NCI-H748 treated with DMSO at 0.1 percent for 48 hours (cell line): ENCODE measurements around the gene ZAR1L.
A peak's percentile ranks its signal among the peaks of the same experiment; 100 is the strongest.

Experiments used
- DNase-seq: peaks from one replicate; lab custom pipeline; 2025; lab: John Stamatoyannopoulos, UW

The ZAR1L gene

GRCh38 chr13:32300920-32301319, 14.2 kb downstream of the ZAR1L start:
- no peak for DNase-seq

DNA sequence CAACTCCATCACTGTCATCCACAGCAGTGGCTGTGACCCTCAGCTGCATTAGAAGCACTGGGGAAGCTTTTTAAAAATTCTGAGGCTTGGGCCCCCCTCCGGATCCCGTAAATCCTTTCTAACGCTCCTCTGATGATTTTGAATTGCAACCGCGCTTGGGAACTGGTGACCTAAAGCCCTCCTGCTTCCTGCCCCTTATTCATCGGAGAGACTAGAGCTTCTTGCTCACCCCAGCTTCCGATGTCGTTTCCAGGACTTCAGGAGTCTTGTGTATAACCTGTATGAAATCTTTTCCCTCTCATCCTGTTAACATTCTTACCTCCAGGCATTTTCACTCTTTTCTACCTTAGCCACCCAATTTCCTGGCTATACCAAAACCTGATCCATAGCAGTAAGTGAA, 14.8 kb downstream of the ZAR1L start:
- DNase-seq = no peak

GRCh38 chr13:32299893-32300292, 15.3 kb downstream of the ZAR1L start:
- DNase-seq = no peak

GRCh38 chr13:32298695-32299094, 16.5 kb downstream of the ZAR1L start:
- no peak for DNase-seq

DNA sequence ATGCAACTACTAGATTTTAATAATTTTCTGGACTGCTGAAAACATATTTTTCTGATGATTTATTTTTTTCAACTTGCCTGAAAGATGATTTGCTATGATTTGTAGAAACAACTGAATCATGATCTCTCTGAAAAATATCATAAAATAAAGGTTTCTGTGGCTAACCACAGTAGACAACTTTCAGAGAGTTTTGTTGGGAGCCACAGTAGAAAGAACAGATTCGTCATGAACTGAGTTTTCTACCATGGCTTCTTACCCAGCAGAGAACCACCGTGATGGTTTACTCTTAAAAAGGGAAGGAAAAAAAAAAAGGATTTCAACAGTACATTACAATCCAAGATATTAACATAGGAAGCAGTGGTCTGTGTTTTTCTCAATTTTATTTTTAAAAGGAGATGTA, 18.0 kb downstream of the ZAR1L start:
- DNase-seq = no peak

DNA sequence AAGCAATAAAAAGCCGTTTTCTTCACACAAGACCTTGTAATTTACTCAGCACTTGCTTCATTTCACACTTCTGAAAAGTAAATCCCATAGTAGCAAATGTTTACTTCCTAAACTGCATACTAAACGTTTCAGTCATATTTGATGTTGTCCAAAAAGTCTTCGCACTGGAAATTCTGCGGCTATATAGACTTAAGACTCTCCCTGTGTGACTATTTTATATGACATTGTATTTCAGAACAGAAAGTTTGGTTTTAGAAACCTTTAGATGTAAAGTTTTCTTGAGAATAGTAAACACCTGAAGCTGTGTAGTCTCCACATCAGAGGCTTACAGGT, 29.6 kb downstream of the ZAR1L start:
- DNase-seq = no peak

DNA sequence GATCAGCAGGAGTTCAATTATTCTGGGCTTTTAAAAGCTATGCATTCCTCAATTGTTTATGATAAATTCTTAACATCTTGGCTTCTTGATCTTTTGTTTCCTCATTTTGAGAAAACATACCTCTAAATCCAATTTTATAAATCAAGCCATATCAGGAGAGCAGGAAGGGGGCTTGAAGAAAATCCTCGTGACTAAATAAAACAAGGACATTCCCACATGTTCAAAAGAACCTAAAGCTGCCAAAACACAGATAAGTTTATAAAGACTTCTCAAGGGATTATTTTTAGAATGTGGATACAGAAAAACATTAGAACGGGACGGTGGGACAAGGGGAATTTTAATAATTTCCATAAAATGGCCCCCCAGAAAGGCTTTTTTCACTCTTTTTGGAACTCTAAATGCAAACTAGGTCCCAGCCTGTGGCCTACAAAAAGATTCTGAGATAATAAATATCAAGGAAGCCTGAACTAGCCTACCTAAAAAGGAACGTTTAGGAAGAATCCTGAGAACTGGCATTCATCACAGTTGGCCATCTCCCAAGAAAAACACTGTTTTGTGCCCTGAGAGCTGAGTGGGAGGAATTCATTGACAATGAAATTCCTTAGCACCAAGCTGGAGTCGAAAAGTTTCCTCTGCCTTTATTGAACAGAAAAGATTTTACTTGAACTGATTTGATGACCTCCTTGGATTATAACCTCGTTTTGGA, 30.1 kb downstream of the ZAR1L start:
- DNase-seq = no peak

DNA sequence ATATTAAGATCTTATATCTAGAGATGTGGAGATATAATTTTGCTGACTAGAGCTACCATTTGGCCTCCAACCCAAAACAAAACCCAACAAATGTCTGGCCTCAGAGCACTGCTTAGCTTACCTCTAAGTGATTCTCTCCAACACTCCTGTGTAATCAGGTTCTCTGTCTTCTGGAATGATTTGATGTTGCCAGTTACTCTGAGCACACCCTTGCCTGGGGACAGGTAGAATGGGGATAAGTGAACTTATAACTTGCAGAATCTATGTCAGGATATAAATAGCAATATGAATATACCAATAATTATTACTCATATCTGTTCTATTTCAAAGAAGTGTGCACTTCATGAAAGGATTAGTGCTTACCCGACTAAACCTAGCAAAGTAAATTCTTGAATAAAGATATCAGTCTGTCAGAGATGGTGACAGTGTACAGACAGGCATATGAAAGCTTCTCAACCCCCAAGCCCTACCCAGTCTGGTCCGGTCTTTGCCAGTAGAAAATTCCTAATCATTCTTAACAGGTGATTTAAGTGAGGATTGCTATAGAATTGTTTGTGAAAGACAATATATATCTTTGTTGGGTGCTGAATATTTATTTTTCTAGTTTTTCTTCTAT, 33.0 kb downstream of the ZAR1L start:
- DNase-seq = no peak

- no peak for DNase-seq
Observed at GRCh38 chr13:32281096-32281495, 34.1 kb downstream of the ZAR1L start.

DNA sequence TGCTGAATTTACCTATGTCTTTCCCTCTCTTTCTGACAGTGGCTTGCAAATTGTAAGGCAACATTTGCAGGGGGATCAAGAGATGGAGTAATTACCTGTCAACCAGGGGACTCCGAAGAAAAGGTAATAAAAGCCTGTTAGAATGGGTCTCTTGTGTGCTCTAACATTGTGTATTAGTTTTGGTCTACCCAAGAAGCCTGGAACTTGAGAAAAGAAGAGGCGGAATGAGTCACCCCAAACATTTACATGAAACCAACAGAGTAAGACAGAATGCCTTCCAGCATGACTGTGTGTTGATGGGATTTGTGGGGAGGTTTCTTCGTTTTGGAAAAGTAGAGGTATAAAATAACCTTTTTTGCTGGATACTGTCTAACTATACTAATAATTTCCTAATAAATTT, 36.7 kb downstream of the ZAR1L start:
- DNase-seq = no peak

DNA sequence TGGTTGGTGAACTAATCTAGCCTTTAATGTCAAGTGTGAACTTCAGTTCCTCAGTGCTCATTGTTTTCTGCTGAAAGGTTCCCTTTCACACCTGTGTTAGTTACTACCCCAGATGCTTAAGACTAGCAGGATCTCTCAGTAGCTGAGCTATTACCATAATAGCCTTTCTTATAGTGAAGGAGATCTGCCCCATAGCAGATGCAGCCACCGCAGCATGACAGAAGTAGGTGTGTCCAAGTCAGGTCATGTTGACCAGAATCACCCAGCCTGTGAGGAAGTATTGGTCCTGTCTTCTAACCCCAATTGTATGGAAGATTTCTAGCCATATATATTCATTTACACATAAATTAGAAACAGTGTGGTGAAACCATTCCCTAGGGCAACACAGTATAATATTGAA, 37.3 kb downstream of the ZAR1L start:
- no peak for DNase-seq

GRCh38 chr13:32272021-32272683, 43.0 kb downstream of the ZAR1L start:
- DNase-seq = no peak

- peak; percentile 75 for DNase-seq
Observed at GRCh38 chr13:32267836-32268439, 47.2 kb downstream of the ZAR1L start.

GRCh38 chr13:32266130-32266529, 49.0 kb downstream of the ZAR1L start:
- DNase-seq = no peak

DNA sequence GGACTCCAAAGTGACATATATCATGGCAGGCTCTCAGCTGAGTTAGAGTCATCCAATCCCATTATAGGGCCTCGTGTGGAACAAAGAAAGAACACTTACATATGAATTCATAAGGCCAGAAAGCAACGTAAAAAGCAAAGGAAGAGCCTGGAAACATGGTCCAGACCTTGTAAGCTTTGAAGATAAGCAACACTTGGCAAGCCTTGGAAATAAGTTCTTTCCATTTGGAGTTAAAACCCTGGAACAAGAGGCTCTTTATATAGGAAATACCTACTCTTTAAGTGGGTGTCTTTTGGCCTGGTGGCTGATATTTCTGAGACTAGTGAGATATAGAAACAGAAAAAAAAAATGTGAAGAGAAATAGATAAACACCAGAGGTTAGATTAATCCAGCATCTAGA, 49.4 kb downstream of the ZAR1L start:
- DNase-seq = no peak

DNA sequence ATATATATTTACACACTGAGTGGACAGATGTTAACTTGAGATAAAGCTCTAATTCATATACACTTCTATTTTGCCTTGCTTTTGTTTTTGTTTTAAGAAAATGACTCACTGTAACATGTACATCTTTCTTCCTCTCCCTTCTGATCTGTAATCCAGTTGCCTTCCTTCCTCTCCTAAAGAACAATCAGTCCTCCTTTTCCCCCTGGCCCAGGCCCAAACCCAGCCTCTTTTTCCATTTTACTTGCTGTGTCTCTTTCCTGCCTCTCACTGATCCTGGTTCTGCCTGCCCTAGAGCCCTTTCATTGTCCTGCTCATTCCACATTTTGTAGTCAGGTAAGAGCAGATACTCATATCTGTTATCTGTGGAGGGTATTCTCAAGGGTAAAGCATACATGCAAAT, 50.8 kb downstream of the ZAR1L start:
- DNase-seq = no peak

DNA sequence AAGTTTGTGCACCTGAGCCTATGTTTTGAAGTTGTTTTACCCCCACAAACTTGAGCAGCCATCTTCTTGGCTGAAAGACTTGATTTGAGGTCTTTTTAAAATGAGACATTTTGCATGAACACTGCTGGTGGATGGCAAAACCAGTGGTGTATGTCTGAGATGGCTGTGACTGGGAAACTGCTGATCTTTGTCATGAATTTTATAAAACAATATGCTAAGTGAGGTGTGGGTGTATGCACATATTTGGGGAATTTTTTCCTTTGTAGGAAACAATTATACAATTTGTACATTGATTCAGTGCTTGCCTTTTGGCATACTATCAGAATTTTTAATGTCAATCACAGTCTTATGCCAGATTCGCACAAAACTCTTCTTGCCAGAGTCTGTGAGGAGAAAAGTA, 52.5 kb downstream of the ZAR1L start:
- no peak for DNase-seq

DNA sequence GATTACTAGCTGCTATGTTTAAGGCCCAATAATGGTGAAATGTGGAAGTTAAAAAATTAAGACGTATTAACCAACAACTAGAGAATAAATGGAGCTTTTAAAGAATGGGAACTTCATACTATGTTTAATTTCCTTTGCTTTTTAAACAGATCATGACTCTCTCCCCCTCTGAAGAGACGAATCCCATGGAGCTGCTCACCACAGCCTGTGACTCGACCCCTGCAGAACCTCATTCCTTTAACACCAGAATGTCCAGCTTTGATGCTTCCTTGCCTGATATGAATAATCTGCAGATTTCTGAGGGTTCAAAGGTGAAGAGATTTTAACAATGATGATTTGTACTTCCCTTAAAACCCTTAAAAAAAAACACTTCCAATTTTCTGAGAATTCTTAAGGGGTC, 53.0 kb downstream of the ZAR1L start:
- DNase-seq = no peak

- no peak for DNase-seq
Observed at GRCh38 chr13:32261567-32261966, 53.6 kb downstream of the ZAR1L start.

DNA sequence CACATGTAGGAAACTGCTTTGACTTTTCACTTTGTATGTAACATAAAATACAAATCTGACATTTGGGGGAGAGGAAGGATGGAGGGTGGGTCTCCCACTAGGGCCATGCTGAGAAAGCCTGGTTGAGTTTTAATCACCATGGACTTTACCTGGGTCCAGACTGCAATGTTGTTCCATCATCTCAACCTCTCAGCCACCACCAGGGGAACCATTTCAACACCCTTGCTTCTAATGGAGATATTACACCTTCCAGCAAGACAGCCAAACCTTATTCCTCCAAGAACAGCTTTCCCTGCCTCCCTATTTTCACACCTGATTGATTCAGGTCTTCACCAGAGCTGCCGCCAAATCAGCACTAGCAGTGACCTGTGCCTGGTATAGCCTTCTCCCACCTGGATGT, 56.0 kb downstream of the ZAR1L start:
- DNase-seq = no peak

GRCh38 chr13:32257649-32258048, 57.5 kb downstream of the ZAR1L start:
- peak; percentile 71 for DNase-seq

GRCh38 chr13:32256243-32256642, 58.9 kb downstream of the ZAR1L start:
- DNase-seq = no peak

DNA sequence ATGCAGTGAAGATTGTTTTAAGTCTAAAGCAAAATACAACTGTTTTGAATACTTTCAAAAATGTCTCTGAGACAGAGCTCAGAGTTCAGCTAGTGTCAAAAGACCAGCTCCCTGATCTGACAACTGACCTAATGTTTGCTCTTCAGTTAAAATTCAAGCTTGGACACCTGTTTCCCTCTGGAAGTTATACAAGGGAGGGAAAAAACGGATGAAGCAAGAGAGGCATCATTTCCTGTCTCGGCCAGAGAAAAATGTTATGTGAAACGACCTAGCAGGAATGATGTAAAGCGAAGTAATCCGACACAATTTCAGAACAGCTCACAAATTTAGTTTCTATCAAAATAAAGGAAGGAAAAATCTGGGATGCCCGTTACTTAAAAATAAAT, 59.4 kb downstream of the ZAR1L start:
- DNase-seq = peak; percentile 51
